HG02571 (cell line): ENCODE measurements around the gene OXLD1.
"Not testable (repeated sequence)": the region's sequence is repeated elsewhere in the genome, so short reads cannot be mapped to it uniquely, and the experiment has no call there.

Experiments
- ATAC-seq: cut with Tn5 transposase; IDR thresholded peaks from one replicate; pipeline ENCODE4 v1.9.1; 2021; ENCODE audit warnings: mild to moderate bottlenecking, moderate library complexity; ENCODE audit not compliant: unreplicated experiment

Gene OXLD1

GRCh38 chr17:81621494-81622130 is 44.8 kb downstream of the OXLD1 start:
- ATAC-seq = no peak

DNA sequence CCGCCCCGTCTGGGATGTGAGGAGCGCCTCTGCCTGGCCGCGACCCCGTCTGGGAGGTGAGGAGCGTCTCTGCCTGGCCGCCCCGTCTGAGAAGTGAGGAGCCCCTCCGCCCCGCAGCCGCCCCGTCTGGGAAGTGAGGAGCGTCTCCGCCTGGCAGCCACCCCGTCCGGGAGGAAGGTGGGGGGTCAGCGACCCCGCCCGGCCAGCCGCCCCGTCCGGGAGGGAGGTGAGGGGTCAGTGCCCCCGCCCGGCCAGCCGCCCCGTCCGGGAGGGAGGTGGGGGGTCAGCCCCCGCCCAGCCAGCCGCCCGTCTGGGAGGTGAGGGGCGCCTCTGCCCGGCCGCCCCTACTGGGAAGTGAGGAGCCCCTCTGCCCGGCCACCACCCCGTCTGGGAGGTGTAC is 48.1 kb downstream of the OXLD1 start:
- not testable (repeated sequence) for ATAC-seq

DNA sequence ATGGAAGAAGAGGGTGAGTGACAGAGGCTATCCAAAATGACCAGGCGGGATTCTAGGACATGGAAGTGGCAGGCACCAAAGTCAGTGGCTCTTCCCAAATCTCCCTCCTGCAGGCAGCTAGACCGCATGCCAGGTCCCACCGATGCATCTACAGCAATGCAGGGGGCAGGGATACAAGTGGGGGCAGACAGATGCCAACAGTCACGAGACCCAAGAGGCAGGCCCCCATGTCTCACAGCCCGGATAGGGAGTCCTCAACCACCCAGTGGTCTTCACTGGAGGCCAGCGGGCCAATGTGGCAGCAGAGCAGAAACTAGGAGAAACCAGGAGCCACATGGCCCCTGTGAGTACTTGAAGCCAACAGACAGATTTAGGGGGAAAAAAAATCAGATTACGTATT is 49.5 kb downstream of the OXLD1 start:
- ATAC-seq = no peak

- no peak for ATAC-seq
Observed at GRCh38 chr17:81615401-81615930, 50.9 kb downstream of the OXLD1 start.
